ENCODE data around the gene EYA2. TPM values are rescaled to one million over a fixed set of nuclear protein-coding genes. Genes with fewer than 3 reads are reported as not detected.

Gene EYA2
- total RNA-seq, 1 experiment from 2014 or later, result 0.74 TPM

DNA sequence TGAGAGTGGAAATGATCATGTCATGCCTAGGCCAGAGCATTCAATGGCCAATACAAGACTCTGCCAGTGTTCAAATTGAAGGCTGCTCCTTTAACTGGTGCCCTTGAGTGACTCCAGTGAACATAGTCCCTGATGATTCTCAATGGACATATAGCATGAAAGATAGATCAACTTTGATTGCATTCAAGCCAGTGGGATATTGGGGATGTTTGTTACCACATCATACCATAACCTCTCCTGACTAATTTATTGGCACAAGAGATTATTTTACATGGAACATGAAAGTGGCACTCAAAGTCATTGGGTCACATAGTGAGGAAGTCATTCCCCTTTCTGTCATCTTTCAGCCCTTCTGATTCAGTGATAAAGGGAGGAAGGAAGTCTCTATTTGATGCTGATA is 139.0 kb downstream of the EYA2 start:
- H3K36me3 Mint-ChIP-seq (ENCODE audit: insufficient read depth in 1 of 3, low read depth in 3 of 3), result no peaks in the 10 kb centered on the region
- H3K79me1 ChIP-seq (ENCODE audit: insufficient read depth, low read depth, low read length, poor library complexity, severe bottlenecking), result no peaks in the 10 kb centered on the region

More for the DNA sequence above, 139.0 kb downstream of the EYA2 start:
- Histone ChIP-seq H4K91ac (ENCODE audit: insufficient read length, low read depth, low read length) (no peak overlapping the region), H3K4ac (ENCODE audit: low read depth, low read length) (no peak overlapping the region), H3K14ac (ENCODE audit: insufficient read depth, low read length) (no peak overlapping the region), H3K27me3 (ENCODE audit: insufficient read depth, low read length) (no peaks in the 10 kb centered on the region), H4K8ac (replicated peaks; ENCODE audit: insufficient read length, low read depth, low read length) (no peak overlapping the region), H2BK120ac (ENCODE audit: low read depth, low read length, poor library complexity, severe bottlenecking) (no peak overlapping the region), H4K5ac (ENCODE audit: insufficient read length, low read depth, low read length) (no peak overlapping the region), H2BK20ac (ENCODE audit: low read depth, low read length, poor library complexity, severe bottlenecking) (no peak overlapping the region), H3K18ac (ENCODE audit: insufficient read length, low read depth, low read length) (no peak overlapping the region), H2AFZ (ENCODE audit: low read length) (no peak overlapping the region), H3K9ac (ENCODE audit: extremely low read depth, insufficient read length, low read length) (no peak overlapping the region), H3K9me3 (ENCODE audit: control insufficient read depth, low read depth, low read length) (no peaks in the 10 kb centered on the region), H2BK12ac (ENCODE audit: insufficient read length, low read depth, low read length) (no peak overlapping the region), H4K20me1 (ENCODE audit: control insufficient read depth, insufficient read depth, insufficient read length) (no peaks in the 10 kb centered on the region), H3K27ac (ENCODE audit: insufficient read length, low read depth, low read length) (no peak overlapping the region), H3K79me2 (ENCODE audit: insufficient read depth, low read length) (no peaks in the 10 kb centered on the region), H3K4me1 (ENCODE audit: insufficient read depth, low read length) (no peaks in the 10 kb centered on the region), H3K56ac (ENCODE audit: insufficient read length, low read depth, low read length) (no peak overlapping the region), H3T11ph (ENCODE audit: low read length) (no peak overlapping the region), H3K23ac (ENCODE audit: insufficient read length, low read depth, low read length) (no peak overlapping the region), H2BK15ac (ENCODE audit: low read depth, low read length) (no peak overlapping the region), H2AK5ac (ENCODE audit: insufficient read length, low read length) (no peak overlapping the region), H2BK5ac (ENCODE audit: insufficient read length, low read length) (no peak overlapping the region), H3K23me2 (ENCODE audit: insufficient read length, low read depth, low read length, poor library complexity, severe bottlenecking) (no peaks in the 10 kb centered on the region), H3K4me2 (ENCODE audit: insufficient read depth, insufficient read length, low read length) (no peak overlapping the region)
- H3K9me3 Mint-ChIP-seq, result peaks cover 3 to 4% of the 10 kb centered on the region in 2 experiments; a peak in 4 of 5 replicates
- H3K27ac Mint-ChIP-seq, result no peak overlapping the region
- H3K4me1 Mint-ChIP-seq, result peaks cover 0 to 10% of the 10 kb centered on the region in 2 experiments; a peak in 1 of 4 replicates
- TF ChIP-seq CTCF (conservative IDR thresholded peaks at IDR 0.05), result no peak
- H3K27me3 Mint-ChIP-seq (ENCODE audit: low read depth), result peaks cover 5% of the 10 kb centered on the region
- H3K4me3 Mint-ChIP-seq, result no peak overlapping the region
- no peak for DNase-seq
